A549 (cell line): ENCODE results near the gene MROH2B.

Source experiments
- CTCF ChIP-seq: fragments of >200 bp; sonication (Bioruptor Twin); formaldehyde crosslinking; IDR thresholded peaks from 3 replicates; pipeline ENCODE4 v1.5.1; 2016
- PBX3 ChIP-seq: IDR thresholded peaks from 2 replicates; pipeline ENCODE4 v1.6.1; 2012
- RCOR1 ChIP-seq: fragments of 150-350 bp; IDR thresholded peaks from 2 replicates; pipeline ENCODE4 v1.6.1; 2014; ENCODE audit warnings: antibody characterized with exemption, low read length, low read depth

- TF ChIP-seq PBX3: no peak
- TF ChIP-seq CTCF: no peak
- no peak for TF ChIP-seq RCOR1
These were observed 47.0 kb upstream of the MROH2B start for GRCh38 chr5:41118177-41118576.
